Muscle of leg (tissue), 11 donors: ENCODE results near the gene FHL3. TPM values are rescaled to one million over a fixed set of nuclear protein-coding genes. Genes with fewer than 3 reads are reported as not detected.

Source experiments
- DNase-seq: peaks from one replicate; pipeline ENCODE4 v3.0.0; 2013
- H3K27ac ChIP-seq: one replicate; pipeline ENCODE4 v1.5.1; 2013; ENCODE audit warnings: mild to moderate bottlenecking, low read length, control low read depth
- H3K27me3 ChIP-seq: one replicate; pipeline ENCODE4 v1.6.1; 2013; ENCODE audit warnings: low read length; ENCODE audit not compliant: control insufficient read depth, insufficient read depth
- H3K36me3 ChIP-seq: one replicate; pipeline ENCODE4 v1.6.1; 2013; ENCODE audit warnings: low read length; ENCODE audit not compliant: control insufficient read depth, insufficient read depth
- H3K4me1 ChIP-seq: one replicate; pipeline ENCODE4 v1.6.1; 2013; ENCODE audit warnings: low read length; ENCODE audit not compliant: control insufficient read depth, insufficient read depth
- H3K4me3 ChIP-seq: one replicate; pipeline ENCODE4 v1.5.1; 2013; ENCODE audit warnings: low read length, control low read depth
- H3K9me3 ChIP-seq: replicated peaks from 2 replicates; pipeline ENCODE4 v1.6.1; 2013; ENCODE audit warnings: low read depth, low read length; ENCODE audit not compliant: control insufficient read depth
- WGBS: methylation state at CpG from one replicate; pipeline ENCODE4 v1.1.5; 2013; ENCODE audit warnings: missing lambda C conversion rate; ENCODE audit not compliant: insufficient coverage; 5-methylcytosine and 5-hydroxymethylcytosine counted together
- polyA plus RNA-seq, 8 donors: library from polyadenylated mRNA; unstranded; fragments of 120-200 nt; gene quantifications; one replicate each; pipeline versions ENCODE4 v1.2.1 to v1.2.3, GENCODE V29; 2013; ENCODE audit warnings: inconsistent platforms in 1 of 8, low replicate concordance in 1 of 8; ENCODE audit not compliant: insufficient read length in 8 of 8, insufficient read depth in 1 of 8
- total RNA-seq: library from RNA; stranded (reverse); fragments of 120-200 nt; gene quantifications from one replicate; pipeline ENCODE4 v1.2.4, GENCODE V29; 2013

Gene FHL3
- total and polyA plus RNA-seq, 9 donors, result 81.6 to 193 (median 116) TPM

DNA sequence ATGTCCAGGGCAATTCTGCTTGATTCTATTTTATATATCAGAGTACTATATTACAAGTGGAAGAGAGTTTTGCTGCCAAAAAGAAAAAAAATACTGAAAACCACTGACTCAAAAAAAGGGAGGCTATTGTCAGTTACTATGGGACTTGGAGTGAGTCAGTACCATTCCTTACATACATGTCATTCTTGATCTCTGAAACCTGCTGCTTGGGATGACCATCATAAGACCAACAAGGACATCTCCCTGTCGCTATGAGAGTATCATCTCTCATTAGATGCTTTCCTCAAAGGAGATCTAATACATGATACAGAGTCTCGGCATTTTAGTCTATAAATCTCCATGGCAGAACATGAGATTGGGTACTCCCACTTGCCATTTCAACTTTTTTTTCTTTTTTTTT is 46.6 kb downstream of the FHL3 start:
- no peaks in the 10 kb centered on the region for H3K27me3 ChIP-seq
- no peak for DNase-seq
- no peaks in the 10 kb centered on the region for H3K9me3 ChIP-seq
- H3K4me1 ChIP-seq, result peaks cover 2% of the 10 kb centered on the region
- H3K36me3 ChIP-seq, result peaks cover 48% of the 10 kb centered on the region
- H3K4me3 ChIP-seq, result no peak overlapping the region
- no CpG with 5 or more reads among the region's 2 CpGs for WGBS
- H3K27ac ChIP-seq, result no peak overlapping the region

DNA sequence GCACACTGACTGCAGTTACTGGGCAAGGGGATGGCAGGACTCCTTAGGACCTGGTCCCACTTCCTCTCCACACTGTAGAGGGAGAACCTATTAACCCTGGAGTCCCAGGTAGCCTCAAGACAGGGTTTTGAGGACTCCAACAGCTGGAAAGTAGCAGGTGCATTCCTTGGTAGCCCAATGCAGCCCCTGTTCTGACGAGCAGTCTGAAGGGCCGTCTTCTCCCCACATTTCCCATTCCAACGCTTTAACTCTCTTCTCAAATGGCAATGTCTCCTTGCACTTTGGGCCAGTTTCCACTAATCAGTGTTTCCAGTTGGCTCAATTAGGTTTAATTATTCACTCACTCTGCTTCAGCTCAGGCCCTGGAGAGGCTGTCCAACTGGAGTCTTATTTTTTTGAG is 49.6 kb downstream of the FHL3 start:
- Histone ChIP-seq H3K4me1 (peaks cover 2% of the 10 kb centered on the region), H3K36me3 (peaks cover 40% of the 10 kb centered on the region), H3K27ac (no peak overlapping the region), H3K27me3 (no peaks in the 10 kb centered on the region), H3K9me3 (no peaks in the 10 kb centered on the region), H3K4me3 (no peak overlapping the region)
- WGBS, result 48% methylated on average over 3 of the region's 3 CpGs
- DNase-seq, result no peak

DNA sequence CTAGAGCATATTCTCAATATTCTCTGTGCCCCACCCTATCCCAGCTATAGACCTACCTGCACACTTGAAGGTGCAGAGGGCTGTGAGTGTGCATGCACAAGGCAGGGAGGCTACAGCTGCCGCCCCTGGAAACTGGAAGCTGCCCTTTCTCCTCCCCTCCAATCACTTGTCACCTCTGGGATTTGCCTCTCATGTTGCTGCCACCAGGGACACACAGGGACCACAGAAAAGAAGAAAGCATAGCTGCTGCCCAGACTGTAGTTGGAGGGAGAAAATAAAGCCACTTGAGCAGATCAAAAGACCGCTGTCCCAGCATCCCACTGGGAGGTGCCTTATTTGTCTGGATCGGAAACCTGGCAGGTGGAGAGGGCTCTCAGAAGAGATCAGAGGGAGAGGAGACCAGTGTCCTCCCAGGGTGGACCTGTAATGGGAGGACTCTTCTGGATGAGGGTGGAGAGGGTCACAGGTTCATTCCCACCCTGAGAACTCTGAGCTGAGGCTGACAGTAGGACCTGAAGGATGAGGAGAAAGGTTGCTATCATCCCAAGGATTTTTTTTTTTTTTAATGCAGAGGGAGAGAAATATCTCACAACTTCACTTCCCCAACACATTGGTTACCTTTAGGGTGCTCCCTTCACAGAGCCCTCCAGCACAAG is 50.9 kb downstream of the FHL3 start:
- Histone ChIP-seq H3K4me3 (no peak overlapping the region), H3K27me3 (no peaks in the 10 kb centered on the region), H3K4me1 (peaks cover 2% of the 10 kb centered on the region), H3K36me3 (peaks cover 31% of the 10 kb centered on the region), H3K27ac (no peak overlapping the region), H3K9me3 (no peaks in the 10 kb centered on the region)
- no peak for DNase-seq
- 68% methylated on average over 2 of the region's 3 CpGs for WGBS

DNA sequence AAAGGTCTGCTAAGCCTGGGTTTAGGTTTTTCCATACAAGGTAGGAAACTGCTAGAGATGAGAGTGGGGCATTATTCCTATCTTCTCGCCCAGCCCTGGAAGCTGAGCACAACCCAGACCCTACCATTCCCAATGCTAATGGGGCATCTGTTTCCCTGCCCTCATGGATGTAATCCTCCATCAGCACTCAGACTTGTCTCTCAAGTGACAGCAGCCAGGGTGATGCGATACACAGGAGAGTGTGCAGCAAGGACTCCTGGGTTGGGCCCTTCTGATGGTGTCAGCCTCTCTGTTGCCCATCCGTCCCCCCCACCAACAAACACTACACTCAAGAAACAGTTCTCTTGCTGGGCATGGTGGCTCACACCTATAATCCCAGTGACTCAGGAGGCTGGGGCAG is 52.6 kb downstream of the FHL3 start:
- no peaks in the 10 kb centered on the region for H3K27me3 ChIP-seq
- no peaks in the 10 kb centered on the region for H3K4me1 ChIP-seq
- no peak overlapping the region for H3K4me3 ChIP-seq
- H3K36me3 ChIP-seq, result peaks cover 16% of the 10 kb centered on the region
- H3K27ac ChIP-seq, result no peak overlapping the region
- no peak for DNase-seq
- no peaks in the 10 kb centered on the region for H3K9me3 ChIP-seq
- WGBS, result 74% methylated on average over 2 of the region's 3 CpGs

DNA sequence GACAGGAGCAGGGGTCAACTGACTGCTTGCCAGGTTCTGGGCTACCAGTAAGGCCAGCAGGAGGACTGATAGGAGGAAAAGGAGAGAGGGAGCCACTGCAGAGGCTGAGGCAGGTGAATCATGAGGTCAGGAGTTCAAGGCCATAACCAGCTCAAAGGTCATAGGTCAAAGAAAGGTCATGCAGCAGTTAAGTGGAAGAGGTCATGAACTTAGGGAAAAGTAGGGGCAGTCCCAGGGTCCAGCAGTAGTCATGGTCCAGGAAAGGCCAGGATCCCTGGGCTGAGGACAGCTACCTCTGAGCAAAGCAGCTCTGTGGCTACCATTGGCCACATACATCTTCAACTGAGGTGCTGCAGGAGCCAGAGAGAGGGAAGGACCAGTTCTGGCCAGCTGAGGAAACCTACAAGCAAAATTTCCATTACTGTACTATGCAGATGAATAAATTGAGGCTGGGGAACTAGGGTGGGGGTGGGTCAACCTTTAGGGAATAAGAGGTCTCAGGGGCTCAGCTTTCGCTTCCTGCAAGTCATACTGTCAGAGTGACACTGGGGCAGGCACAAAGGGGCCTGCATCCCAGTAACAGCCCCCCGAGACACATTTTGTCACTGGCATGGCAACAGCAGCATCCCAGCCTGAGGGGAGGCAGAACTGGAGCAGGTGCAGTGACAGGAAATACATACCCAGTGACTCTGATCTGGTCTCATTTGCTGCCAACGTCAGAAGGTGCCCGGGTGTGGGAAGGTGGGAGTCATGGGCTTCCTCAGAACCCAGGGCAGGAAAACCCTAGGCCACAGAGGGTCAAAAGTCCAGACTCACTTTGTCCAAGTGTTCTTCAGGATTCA is 53.3 kb downstream of the FHL3 start:
- peaks cover 9% of the 10 kb centered on the region for H3K36me3 ChIP-seq
- H3K9me3 ChIP-seq, result no peaks in the 10 kb centered on the region
- peaks cover 3% of the 10 kb centered on the region for H3K4me1 ChIP-seq
- no peak overlapping the region for H3K4me3 ChIP-seq
- DNase-seq, result no peak
- H3K27ac ChIP-seq, result no peak overlapping the region
- WGBS, result 71% methylated on average over 4 of the region's 4 CpGs
- no peaks in the 10 kb centered on the region for H3K27me3 ChIP-seq

DNA sequence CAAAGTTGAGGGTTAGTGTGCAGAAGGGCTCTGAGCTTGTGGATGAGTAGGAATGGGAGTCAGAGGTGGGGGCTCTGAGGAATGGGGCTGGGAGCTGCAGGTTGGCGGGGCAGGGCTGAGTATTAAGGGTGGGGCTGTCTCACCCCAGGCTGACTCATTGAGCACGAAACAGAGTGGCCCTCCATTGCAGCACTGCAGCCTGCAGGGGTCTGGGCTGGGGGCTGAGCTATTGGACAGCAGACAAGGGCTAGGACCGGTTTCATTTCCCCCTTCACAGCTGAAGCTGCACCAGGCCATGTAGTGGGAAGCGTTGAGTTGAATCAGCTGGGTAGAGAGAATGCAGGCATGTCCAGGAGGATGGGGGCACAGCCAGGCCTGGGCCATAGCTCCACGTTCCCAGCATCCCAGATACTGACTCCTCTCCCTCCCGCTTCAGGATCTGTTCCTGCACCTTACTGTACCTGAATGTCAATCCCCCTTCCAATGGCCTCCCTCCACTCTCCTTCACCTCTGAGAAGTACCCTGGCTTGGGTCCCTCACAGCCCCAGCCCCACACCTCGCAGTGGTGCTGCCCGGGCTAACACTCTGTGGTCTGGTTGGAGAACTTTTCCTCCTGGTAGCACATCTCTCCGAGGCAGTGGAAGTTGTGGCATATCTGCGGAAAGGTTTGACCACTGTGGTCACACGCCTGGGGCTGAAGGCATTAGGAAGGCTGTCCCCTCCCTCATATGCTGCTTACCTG is 54.1 kb downstream of the FHL3 start:
- 70% methylated on average over 7 of the region's 11 CpGs for WGBS
- DNase-seq, result no peak
- H3K27me3 ChIP-seq, result no peaks in the 10 kb centered on the region
- H3K27ac ChIP-seq, result no peak overlapping the region
- H3K9me3 ChIP-seq, result no peaks in the 10 kb centered on the region
- H3K4me3 ChIP-seq, result no peak overlapping the region
- peaks cover 8% of the 10 kb centered on the region for H3K4me1 ChIP-seq
- H3K36me3 ChIP-seq, result peaks cover 5% of the 10 kb centered on the region

DNA sequence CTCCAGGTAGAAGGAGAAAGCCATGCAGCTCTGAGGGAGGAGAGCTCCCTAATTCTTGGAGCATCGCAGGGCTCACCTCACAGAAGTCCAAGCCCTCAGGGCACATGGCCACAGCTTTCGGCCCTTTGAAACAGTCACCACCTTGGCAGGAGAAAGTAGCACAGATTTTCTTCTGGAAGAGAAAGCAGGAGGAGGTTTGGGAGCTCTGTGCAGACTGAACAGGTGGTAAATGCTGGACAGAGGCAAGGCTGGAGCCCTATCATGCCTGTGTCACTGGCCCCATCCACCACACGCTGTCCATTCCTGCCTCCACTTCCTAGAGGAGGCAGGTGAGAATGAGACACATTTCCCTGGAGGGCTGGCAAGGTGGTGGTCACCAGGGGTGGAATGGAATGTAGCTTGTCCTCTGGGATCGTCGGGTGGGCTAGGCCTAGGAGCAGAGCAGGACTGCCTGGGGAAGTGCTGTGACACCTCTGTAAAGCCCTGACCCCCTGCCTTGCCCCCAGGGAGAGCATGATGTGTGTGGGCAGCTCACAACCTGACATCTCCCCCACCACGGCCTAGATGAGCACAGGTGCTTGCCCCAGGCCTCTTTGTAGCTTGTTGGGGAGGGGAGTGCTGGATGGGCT is 55.7 kb downstream of the FHL3 start:
- Histone ChIP-seq H3K9me3 (no peaks in the 10 kb centered on the region), H3K27ac (no peak overlapping the region), H3K4me1 (peaks cover 16% of the 10 kb centered on the region), H3K27me3 (no peaks in the 10 kb centered on the region), H3K4me3 (no peak overlapping the region), H3K36me3 (peaks cover 2% of the 10 kb centered on the region)
- DNase-seq, result no peak
- WGBS, result 43% methylated on average over 3 of the region's 6 CpGs

DNA sequence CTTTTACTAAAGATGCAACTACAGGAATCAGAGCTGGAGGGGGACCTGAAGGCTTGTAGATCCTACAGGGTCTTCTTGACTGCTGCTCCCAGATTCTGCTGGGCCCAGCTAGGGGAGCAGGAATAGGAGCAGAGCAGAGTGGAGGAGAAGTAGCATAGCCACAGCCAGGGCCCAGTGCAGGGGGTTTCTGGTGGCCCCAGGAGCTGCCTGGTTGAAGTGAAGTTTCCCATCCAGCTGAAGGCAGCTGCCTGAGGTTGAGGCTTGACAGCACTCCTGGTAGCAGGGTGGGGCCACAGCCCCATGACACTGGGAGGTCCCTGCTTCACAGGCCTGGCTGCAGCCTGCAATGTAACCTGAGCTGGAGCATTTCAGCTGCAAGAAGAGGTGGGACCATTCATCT is 56.5 kb downstream of the FHL3 start:
- H3K27ac ChIP-seq, result no peak overlapping the region
- no peak for DNase-seq
- H3K27me3 ChIP-seq, result no peaks in the 10 kb centered on the region
- peaks cover 16% of the 10 kb centered on the region for H3K4me1 ChIP-seq
- no peaks in the 10 kb centered on the region for H3K9me3 ChIP-seq
- H3K36me3 ChIP-seq, result peaks cover 3% of the 10 kb centered on the region
- H3K4me3 ChIP-seq, result no peak overlapping the region

DNA sequence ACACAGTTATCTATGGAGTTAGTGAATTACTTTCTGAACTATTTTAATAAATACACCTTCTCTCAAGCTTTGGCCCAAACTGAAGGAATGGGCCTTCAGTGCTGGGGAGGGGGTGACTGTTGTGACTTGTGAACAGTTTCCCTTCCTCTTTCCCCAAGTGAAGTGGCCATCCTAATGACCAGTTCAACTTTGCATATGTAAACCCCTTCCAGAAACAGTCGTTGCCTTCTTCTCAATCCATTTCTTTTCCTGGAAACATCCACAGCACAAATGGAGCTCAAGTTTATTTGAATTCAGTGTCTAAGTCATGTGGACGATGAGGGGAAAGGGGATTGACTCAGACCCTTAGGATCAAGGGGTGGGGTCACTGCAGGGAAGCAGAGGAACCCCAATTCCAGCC is 57.1 kb downstream of the FHL3 start:
- H3K36me3 ChIP-seq, result peaks cover 10% of the 10 kb centered on the region
- DNase-seq, result no peak
- peaks cover 16% of the 10 kb centered on the region for H3K4me1 ChIP-seq
- no peaks in the 10 kb centered on the region for H3K9me3 ChIP-seq
- H3K27me3 ChIP-seq, result no peaks in the 10 kb centered on the region
- 71% methylated on average over 1 of the region's 2 CpGs for WGBS
- no peak overlapping the region for H3K27ac ChIP-seq
- no peak overlapping the region for H3K4me3 ChIP-seq

DNA sequence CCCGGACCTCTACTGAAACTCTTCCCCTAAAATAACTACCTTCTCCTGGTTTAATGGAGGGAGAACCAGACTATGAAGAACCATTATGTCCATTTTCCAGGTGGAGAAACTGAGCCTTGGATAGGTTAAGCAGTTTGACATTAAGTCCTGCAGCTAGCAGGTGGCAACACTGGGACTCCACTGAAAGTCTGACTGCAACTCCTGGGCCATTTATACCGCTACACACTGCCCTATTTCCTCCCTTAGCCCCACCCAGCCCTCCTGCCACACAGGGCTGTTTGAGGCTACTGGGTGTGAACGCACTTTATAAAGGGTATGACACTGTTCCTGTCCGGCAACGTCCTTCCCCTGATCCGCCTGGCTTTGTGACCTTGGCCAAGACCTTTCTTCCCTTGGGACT is 58.0 kb downstream of the FHL3 start:
- Histone ChIP-seq H3K27me3 (no peaks in the 10 kb centered on the region), H3K9me3 (no peaks in the 10 kb centered on the region), H3K27ac (no peak overlapping the region), H3K4me1 (peaks cover 16% of the 10 kb centered on the region), H3K4me3 (no peak overlapping the region), H3K36me3 (peaks cover 11% of the 10 kb centered on the region)
- no peak for DNase-seq
- 63% methylated on average over 3 of the region's 6 CpGs for WGBS
